NCI-H1694 treated with DMSO at 0.1 percent for 48 hours (cell line): ENCODE data around the gene ADNP2.
A peak's percentile ranks its signal among the peaks of the same experiment; 100 is the strongest.

Source experiments
- DNase-seq: peaks from one replicate; lab custom pipeline; 2025; lab: John Stamatoyannopoulos, UW

Gene ADNP2

DNA sequence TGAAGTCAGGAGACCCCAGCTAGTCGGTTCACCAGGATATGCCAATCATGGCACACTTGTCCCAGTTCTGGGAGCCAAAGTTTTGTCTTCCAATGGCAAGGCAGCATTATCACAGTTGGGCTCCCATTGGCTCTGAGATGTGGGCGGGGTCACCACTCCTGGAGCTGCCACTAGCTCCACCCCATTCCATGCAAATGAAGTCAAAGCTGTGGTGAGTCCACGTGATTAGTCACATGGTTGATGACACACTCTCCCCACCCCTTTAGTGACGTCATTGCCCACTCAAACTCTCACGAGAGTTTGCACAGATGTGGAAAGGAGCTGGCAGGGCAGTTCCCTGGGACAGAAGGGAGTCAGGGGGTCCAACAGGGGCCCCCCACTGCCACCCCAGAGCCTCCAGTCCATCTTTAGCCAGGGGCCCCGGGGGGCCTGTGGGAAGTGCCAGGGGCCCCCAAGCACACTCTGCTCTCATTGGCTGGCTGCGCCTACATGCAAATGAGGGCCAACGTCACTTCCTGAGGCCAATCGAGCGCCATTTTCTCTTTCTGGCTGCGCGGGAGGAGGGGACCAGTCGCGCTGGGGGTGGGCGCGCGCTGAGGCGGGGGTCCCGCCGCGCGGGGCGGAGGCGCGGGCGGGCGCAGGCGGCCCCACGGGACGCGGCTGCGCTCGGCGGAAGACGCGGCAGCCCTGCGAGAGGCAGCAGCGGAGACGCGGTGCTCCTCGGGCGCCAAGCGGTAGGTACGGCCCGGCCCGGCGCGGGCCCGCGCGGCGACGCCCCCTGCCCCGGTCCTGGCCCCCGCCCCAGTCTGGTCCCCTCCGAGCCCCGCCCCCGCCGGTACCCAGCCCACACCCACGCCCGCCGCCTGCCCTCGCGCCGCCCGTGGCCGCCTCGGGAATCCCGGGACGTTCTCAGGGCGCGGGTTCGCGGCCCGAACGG lies at the start of gene ADNP2:
TSS of gene ADNP2 (plus strand) at position 524 of the 937 bp plus-strand sequence. CDS start 8,281 bp downstream, outside the sequence.
- DNase-seq = peak; percentile 64

- no peak for DNase-seq
Observed at GRCh38 chr18:80059945-80060344, 49.1 kb upstream of the ADNP2 start.

DNA sequence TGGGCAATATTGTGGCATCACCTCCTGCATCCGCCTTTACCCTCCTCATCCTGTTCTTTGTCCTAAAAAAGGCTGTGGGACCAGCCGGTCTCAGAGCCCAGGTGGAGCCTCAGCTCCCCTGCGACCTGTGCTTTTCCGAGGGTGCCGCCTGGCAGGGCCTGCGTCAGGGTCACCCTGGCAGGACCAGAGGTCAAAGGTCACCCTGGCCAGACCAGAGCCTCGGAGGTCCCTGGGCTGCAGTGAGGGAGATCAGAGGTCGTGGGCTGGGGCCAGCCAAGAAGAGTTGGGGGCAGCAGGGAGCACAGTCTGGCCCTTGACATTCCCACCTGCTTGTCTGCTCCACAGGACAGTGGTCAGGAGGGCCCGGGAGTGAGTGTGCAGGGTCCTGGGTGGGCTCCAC lies 43.4 kb upstream of the ADNP2 start:
- DNase-seq = no peak

GRCh38 chr18:80067321-80067720 lies 41.7 kb upstream of the ADNP2 start:
- no peak for DNase-seq

- DNase-seq = no peak
Observed at GRCh38 chr18:80067897-80068296, 41.2 kb upstream of the ADNP2 start.

DNA sequence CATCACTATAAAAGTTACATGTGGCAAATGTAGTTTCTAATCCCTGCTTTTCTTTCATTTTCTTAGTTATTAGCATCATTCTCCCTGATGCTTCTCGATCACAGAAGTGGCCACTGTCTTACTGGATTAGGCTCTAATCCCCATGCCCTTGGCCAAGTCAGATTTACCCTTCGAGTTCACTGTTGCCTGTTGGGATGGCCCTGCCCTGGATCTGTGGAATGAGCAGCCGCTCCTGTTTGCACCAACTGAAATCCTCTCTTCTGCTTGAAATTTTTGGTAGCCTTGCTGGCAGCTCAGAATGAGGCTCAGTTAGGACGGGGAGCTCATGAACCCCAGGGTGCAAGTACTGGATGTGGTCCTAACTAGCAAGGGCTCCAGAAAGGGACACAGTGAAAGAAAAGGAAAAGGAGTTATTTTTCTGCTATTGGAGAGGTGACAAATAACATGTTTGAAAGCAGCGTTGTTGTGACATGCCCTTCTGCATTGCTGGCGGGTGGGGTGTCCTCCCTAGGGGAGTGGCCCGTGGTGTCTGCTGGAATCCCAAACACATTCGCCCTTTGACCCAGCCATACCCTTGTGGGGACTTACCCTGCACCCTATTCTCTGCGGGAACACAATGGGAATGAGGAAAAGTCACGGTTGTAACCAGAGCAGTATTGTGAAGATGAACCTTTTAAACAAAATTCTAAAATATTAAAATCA lies 40.3 kb upstream of the ADNP2 start:
- no peak for DNase-seq

GRCh38 chr18:80070825-80071224 lies 38.2 kb upstream of the ADNP2 start:
- DNase-seq = no peak

- no peak for DNase-seq
Observed at GRCh38 chr18:80074183-80074582, 34.9 kb upstream of the ADNP2 start.

- DNase-seq = no peak
Observed at GRCh38 chr18:80074697-80075096, 34.4 kb upstream of the ADNP2 start.

- no peak for DNase-seq
Observed at GRCh38 chr18:80075940-80076339, 33.1 kb upstream of the ADNP2 start.

DNA sequence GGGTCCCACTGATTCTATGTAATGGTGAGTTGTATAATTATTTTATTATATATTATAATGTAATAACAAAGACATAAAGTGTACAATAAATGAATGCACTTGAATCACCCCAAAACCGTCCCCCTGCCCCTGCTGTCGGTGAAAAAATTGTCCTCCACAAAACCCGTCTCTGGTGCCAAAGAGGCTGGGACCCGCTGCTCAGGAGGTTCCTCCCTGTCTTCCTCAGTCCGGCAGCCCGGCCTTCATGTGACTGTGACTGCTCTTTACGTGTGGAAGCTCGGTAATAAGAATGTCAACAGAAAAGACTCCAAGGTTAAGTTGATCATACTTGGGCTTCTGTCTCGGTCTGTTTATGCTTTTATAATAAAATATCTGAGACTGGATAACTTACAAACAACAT lies 32.7 kb upstream of the ADNP2 start:
- DNase-seq = no peak

DNA sequence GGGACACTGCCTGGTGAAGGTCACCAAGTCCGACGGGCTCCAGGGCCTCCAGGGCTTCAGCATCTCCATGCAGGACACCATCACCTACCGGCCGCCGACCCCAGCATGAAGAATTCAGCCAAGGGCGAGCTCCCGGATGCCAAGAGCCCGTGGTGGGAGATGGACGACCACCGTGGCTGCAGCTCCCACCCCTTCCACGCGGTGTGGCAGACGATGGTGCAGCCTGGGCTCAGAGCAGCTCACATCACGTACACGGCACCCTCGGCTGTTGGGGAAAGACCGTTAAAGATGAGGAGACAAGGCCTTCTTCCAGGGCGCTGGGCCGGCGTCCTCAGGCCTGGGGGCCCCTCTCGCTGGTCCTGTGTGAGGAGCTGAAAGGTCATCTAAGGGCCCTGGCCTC lies 31.2 kb upstream of the ADNP2 start:
- no peak for DNase-seq

DNA sequence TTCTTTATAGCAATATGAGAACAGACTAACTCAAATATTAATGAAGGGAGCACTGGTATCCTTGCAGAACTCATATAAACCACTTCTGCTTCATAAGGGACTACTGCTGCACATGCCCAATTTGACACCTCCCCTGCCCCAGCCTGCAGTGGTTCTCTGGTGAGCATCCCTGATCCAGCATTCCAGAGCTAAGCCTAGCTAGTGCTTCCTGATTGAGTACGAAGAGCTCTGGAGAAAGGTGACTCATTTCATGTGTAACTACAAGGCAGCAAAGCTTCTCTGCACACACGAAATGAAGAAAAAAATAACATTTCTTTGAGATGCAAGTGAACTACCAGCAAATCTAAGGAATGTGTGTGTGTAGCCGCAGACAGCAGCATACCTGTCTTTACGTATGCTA lies 22.8 kb upstream of the ADNP2 start:
- DNase-seq = no peak

GRCh38 chr18:80088036-80088435 lies 21.0 kb upstream of the ADNP2 start:
- DNase-seq = no peak

GRCh38 chr18:80088823-80089222 lies 20.2 kb upstream of the ADNP2 start:
- DNase-seq = no peak

- DNase-seq = no peak
Observed at GRCh38 chr18:80095414-80095813, 13.6 kb upstream of the ADNP2 start.

DNA sequence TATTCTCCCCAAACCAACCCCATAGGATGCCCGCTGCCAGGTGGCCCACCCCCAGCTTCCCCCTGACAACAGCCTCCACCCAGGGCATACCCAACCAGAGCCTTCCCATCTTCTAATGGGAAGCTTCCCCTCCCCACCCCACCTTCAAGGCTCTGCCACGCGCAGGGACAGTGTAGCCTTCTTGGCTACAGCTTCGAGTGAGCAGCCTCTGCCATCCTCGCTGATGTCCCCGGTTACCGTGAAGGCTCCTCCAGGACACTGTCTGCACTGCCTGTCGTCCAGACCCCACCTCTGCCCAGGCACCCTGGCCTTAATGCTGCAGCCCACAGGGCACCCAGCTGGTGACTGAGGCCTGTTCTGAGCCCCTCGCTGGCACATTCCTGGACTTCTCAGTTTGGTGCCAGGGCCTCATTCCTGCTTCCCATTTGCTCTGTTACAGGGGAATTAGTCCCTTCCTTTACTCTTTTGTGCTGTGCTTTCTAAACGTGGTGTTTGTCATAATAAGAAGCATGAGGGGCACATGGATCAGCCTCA lies 13.0 kb upstream of the ADNP2 start:
- DNase-seq = no peak

DNA sequence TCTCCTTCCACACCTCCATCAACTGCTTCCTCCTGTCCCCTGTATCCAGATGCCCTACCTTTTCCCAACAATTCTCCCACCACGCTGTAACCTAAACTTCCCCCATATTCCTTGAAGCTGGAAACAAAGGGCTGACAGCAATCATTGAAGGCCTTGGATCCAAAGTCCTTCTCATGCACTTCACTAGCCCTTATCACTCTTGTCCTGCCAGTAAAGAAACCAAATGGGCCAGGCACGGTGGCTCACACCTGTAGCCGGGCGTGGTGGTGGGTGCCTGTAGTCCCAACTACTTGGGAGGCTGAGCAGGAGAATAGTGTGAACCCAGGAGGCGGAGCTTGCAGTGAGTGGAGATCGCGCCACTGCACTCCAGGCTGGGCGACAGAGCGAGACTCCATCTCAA lies 11.9 kb upstream of the ADNP2 start:
- no peak for DNase-seq

- DNase-seq = no peak
Observed at GRCh38 chr18:80103231-80103630, 5.8 kb upstream of the ADNP2 start.

DNA sequence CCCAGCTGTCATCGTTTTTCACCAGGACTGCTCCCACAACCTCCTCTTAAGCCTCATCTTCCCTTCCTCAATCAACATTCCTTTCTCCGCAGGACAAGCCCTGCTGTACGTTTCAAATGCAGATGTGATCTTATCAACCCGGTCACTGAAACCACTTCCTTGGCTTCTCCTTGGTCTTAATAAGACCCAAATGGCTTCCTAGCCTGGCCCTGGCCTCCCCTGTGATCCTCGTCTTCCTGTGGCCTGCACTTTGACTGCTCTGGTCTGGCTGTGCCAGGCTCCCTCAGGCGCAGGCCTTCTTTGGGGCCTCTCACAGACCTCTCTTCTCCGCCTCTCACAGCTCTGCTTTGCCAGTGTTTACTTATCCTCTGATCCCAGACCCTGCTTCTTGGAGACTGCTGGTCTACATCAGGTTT lies 4.7 kb upstream of the ADNP2 start:
- no peak for DNase-seq

DNA sequence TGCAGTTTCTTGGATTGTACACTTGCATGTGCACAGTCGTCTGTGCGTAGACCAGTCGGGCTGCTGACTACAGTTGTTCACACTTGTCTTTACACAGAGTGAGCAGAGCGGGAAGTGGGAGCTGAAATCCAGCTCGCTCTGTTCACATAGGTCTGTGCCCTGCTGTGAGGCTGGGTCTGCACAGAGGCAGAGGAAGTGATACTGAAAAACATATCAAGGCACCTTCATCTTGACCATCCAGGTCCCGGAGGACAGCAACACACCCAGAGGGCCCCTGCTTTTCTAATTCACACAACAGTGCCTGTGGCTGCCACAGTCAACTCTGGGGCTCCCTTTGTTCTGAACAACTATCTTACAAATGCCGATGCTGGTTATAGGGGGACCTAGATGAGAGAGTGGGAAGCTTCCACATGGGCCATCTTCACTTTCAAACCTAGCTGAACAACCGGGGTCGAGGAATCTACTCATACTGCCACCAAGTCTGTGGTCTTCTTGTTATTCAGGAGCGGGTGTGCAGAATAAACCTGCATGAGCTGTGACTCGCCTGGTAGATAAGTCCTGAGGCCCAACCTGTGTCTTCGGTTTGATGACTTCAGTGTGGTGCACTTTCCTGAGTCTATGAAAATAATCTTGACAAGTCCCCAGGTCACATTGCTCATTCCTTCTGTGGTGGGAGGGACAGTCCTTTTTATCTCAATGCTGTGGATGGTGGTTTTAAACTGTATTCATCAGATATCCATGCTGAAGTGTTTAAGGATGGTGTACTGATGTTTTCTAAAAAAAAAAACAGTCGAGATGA lies 3.5 kb upstream of the ADNP2 start:
- DNase-seq = no peak

DNA sequence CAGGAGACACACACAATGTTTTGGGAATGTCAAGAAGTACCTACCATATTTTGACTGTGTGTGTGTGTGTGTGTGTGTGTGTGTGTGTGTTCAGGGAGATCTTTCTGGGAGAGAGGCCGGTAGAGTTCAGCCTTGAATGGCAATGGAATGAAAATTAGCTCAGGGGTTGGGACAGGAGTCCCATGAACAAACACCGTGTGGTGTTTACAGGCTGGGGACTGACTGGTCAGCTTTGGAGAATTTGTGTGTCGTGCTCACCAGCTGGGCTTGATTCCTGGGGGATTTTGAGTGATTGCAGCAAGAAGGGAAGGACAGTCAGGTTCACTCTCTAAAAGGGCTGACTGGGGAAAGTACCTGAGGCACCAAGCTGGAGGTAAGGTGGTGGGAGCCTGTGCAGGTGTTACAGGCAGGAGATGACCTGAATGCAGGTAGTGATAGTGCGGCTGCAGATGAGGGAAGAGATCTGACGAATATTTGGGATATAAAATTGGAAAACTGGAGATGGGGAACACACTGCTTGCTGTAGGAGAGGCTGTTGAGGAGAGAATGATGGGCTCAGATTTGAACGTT lies 2.5 kb upstream of the ADNP2 start:
- no peak for DNase-seq
